Choroid plexus epithelial cell (primary cell): Measurements from ENCODE around the gene RAD51B.
"Not testable (repeated sequence)": the region's sequence is repeated elsewhere in the genome, so short reads cannot be mapped to it uniquely, and the experiment has no call there.

Experiments used
- DNase-seq: peaks from one replicate; pipeline ENCODE4 v3.0.0-alpha.2; 2010; ENCODE audit warnings: low read depth
- H3K4me3 ChIP-seq: 2 replicates; pipeline ENCODE4 v1.5.1; 2011; ENCODE audit warnings: low read depth, mild to moderate bottlenecking, control low read depth, low read length, moderate library complexity
- CTCF ChIP-seq: conservative IDR thresholded peaks from 2 replicates; pipeline ENCODE4 v1.5.1; 2011; ENCODE audit warnings: low read depth, mild to moderate bottlenecking, control low read depth, inconsistent platforms, low read length, moderate library complexity

RAD51B gene

DNA sequence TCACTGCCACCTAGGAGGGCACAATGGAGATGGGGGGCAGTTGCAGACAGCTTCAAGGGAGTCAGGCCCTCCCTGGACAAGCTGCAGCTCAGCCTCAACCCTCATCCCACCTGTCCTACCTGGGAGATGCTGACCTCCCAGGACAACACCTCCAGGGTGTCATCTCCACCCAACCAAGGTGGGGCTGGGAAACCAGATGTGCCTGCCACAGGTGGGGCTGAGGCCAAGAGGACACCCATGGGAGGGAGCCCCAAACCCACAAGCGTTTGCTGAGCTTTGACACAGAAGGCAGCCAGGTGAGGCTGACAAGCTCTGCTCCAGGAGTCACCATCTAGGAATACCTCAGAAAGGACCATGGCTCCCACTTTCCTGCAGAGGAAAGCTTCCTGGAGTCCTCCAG lies 941.8 kb downstream of the RAD51B start:
- TF ChIP-seq CTCF: no peak
- no peak for DNase-seq
- H3K4me3 ChIP-seq: no peak overlapping the region

GRCh38 chr14:68762953-68763764 lies 943.6 kb downstream of the RAD51B start:
- DNase-seq: peak; percentile 35
- TF ChIP-seq CTCF: no peak
- no peak overlapping the region for H3K4me3 ChIP-seq

- DNase-seq, H3K4me3 ChIP-seq: not testable (repeated sequence)
These were observed 944.3 kb downstream of the RAD51B start for GRCh38 chr14:68763843-68764242.

DNA sequence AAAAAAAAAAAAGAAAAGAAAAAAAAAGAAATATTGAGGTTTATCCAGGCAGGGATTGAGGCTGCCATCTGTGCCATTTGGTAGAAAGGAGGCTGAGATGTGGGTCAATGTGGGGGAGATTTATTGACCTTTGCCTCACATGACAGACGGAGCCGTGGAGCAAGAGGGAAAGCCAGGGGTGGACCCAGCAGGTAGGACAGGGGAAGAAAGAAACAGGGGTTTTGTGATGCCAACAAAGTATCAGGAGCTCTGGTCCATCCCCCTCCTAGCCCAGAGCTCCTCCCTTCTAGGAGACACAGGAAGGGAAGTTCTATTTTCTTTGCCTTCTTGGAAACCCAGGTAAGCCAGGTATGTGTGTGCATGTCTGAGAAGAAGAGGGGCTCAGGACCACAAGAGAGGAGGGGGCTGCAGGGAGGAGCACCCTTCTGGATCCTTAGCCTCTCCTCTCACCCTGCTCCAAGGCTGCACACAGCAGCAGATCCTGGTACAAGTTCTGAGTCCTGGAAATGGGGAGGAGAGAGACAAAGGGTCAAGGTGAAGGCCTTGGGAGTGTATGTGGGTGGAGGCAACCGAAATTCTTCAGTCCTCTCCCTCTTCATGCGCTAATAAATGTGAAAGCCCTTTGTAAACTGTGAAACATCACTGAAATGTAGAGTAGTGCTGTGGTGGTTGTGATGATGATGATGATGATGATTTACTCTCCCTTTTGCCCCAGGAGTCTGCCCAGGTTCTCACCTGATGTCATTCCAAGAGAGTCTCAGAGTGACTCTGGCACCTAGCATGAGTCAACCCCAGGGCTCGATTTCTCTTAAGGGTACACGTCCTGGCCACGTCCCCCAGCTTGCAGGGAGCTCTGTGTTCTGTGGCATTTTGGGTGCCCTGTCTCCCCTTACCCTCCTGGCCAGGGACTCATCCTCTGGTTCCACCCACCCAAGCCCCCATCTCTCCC lies 947.0 kb downstream of the RAD51B start:
- no peak for TF ChIP-seq CTCF
- no peak for DNase-seq
- H3K4me3 ChIP-seq: no peak overlapping the region

DNA sequence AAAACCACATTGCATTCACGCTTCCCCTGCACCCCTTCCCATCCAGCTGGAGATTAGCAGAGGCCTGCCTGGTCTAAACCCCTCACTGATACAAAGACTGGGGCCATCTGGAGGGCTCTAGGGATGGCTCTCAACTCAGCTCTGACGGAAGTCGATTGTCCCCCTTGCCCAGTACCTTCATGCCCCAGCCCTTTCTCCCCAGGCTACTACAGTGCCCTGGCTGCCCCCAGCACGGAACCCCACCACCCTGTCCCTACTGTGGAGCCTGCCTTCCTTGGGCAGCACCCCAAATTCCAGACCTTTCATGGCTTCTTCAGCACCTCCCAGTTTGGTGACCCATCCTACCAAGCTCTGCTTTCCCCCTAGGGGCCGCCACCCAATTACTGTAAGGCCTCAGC lies 947.7 kb downstream of the RAD51B start:
- TF ChIP-seq CTCF: no peak
- no peak overlapping the region for H3K4me3 ChIP-seq
- DNase-seq: no peak

DNA sequence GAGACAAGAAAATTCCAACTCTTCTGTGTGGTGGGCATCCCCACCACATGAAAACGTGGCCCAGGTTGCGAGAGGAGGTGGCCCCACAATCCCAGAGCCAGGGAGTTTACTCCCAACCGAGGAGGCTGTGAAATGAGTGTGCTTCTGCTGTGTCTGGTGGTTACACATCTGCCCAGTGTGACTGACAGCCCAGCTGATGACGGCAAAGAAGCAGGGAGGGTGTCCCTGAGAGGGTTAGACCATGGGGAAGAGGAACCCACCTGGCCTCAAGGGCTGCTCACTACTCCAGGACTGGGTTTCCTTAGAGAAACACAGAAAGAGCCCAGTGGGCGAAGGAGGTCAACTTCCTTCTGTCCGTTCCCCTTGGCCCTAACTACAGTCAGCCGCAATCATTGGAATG lies 948.7 kb downstream of the RAD51B start:
- TF ChIP-seq CTCF: no peak
- no peak overlapping the region for H3K4me3 ChIP-seq
- DNase-seq: no peak

GRCh38 chr14:68770051-68770450 lies 950.5 kb downstream of the RAD51B start:
- DNase-seq: no peak
- TF ChIP-seq CTCF: no peak
- no peak overlapping the region for H3K4me3 ChIP-seq
